NCI-H1694 (cell line): ENCODE measurements around the gene GABRP.
"Not testable (repeated sequence)": the region's sequence is repeated elsewhere in the genome, so short reads cannot be mapped to it uniquely, and the experiment has no call there.

Source experiments
- DNase-seq: peaks from one replicate; lab custom pipeline; 2025; lab: John Stamatoyannopoulos, UW

The GABRP gene

GRCh38 chr5:170755679-170756456 lies 27.7 kb upstream of the GABRP start:
- no peak for DNase-seq

GRCh38 chr5:170756691-170757090 lies 26.8 kb upstream of the GABRP start:
- DNase-seq: no peak

GRCh38 chr5:170757182-170757601 lies 26.3 kb upstream of the GABRP start:
- DNase-seq: no peak

GRCh38 chr5:170757669-170758068 lies 25.9 kb upstream of the GABRP start:
- no peak for DNase-seq

GRCh38 chr5:170758481-170758880 lies 25.0 kb upstream of the GABRP start:
- no peak for DNase-seq

GRCh38 chr5:170760113-170760512 lies 23.4 kb upstream of the GABRP start:
- DNase-seq: no peak

GRCh38 chr5:170761048-170761707 lies 22.3 kb upstream of the GABRP start:
- DNase-seq: no peak

- DNase-seq: no peak
Measured at GRCh38 chr5:170761708-170762066, 21.8 kb upstream of the GABRP start.

GRCh38 chr5:170762298-170762697 lies 21.2 kb upstream of the GABRP start:
- DNase-seq: not testable (repeated sequence)

- not testable (repeated sequence) for DNase-seq
Measured at GRCh38 chr5:170765868-170766267, 17.7 kb upstream of the GABRP start.

- DNase-seq: peak; percentile 96
Measured at GRCh38 chr5:170769246-170769645, 14.3 kb upstream of the GABRP start.

- no peak for DNase-seq
Measured at GRCh38 chr5:170769898-170770416, 13.6 kb upstream of the GABRP start.

GRCh38 chr5:170771496-170771895 lies 12.0 kb upstream of the GABRP start:
- no peak for DNase-seq

- DNase-seq: no peak
Measured at GRCh38 chr5:170773024-170773985, 10.2 kb upstream of the GABRP start.

- DNase-seq: no peak
Measured at GRCh38 chr5:170774831-170775230, 8.7 kb upstream of the GABRP start.

GRCh38 chr5:170781946-170782345 lies 1.6 kb upstream of the GABRP start:
- no peak for DNase-seq

- peak; percentile 44 for DNase-seq
Measured at GRCh38 chr5:170782438-170782837, 1.1 kb upstream of the GABRP start.

GRCh38 chr5:170785416-170785815 lies 1.9 kb downstream of the GABRP start:
- DNase-seq: no peak

- no peak for DNase-seq
Measured at GRCh38 chr5:170787216-170787615, 3.7 kb downstream of the GABRP start.

GRCh38 chr5:170788626-170789304 lies 5.2 kb downstream of the GABRP start:
- DNase-seq: peak; percentile 19

- DNase-seq: peak; percentile 76
Measured at GRCh38 chr5:170791325-170791954, 7.9 kb downstream of the GABRP start.
